LHCN-M2 (cell line): Measurements from ENCODE around the gene DCAF6. TPM values are rescaled to one million over a fixed set of nuclear protein-coding genes. Genes with fewer than 3 reads are reported as not detected.
A peak's percentile ranks its signal among the peaks of the same experiment; 100 is the strongest.
"Not testable (repeated sequence)": the region's sequence is repeated elsewhere in the genome, so short reads cannot be mapped to it uniquely, and the experiment has no call there.

ENCODE experiments used
- DNase-seq: peaks from one replicate; pipeline ENCODE4 v3.0.0-alpha.2; 2012; ENCODE audit warnings: low read depth
- total RNA-seq: library from RNA; depleted of rRNA; stranded (reverse); fragments of >200 nt; gene quantifications from 2 replicates; pipeline ENCODE4 v1.2.3, GENCODE V29; 2014

Gene DCAF6
- total RNA-seq, 1 experiment from 2014 or later, result 46.5 TPM

DNA sequence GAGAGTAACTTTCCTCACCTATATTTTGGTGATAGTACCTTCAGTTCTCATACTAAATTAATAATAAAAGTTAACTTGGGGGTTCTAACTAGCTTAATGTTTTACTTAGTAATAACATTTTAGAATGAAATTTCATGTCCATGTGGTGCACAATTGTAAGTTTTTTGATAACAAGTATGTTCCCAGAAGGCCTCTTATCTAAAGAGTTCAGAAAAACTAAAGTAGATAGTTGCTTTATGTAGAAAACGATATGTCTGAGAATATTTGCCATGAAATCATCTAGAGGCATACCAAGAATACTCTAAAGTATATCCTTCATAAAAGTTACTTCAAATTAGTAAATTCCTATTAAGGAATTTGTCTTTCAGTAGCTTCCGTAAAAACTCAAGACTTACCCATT lies 12.4 kb upstream of the DCAF6 start:
- DNase-seq, result no peak

DNA sequence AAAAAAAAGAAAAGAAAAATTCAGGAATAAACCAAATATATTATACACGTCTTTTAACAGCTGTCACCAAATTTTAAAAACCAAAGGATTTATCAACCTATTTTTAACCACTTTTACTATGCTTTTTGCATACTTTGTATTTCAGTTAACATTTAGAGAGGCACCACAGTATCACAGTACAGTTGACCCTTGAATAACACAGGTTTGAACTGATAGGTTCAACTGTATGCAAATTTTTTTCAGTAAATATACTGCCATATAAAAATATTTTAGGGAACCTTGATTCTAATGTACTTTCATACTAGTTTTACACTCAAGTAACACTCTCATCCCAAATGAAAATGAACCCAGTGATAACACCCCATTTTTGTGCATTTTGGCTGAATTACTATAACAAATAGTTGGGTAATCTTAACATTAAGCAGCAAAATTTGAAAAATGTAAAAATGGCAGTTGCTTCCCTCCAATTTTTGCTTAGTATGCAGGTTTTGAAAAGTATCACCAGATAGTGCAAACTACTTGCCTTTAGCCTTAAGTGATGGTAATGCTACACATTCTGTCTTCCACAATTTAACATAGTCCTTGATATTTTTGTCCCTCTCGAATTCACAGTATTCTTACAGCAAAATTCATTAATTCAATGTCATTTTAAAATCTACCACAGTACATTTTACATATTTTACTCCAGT lies 11.8 kb upstream of the DCAF6 start:
- DNase-seq, result no peak

DNA sequence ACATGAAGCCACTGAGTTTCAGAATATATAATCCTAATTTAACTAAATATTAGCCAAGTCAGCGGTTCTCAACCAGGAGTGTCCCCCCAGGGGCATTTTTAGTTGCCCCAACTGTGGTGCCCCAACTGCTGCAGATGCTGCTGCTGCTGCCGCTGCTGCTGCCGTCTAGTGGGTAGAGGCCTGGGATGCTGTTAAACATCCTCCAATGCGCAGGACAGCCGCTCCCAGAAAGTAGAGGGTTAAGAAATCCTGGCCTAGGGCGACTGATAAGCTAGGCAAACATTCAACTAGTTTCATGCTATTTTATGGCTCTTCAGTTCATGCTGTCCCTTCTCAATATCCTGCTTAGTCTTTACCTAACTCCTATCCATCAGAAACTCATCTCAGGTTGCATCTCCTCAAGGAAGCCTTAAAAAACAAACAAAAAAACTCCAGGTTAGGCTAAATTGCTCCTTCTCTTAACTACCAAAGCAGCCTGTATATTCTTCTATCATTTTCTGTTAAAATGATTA lies 9.9 kb upstream of the DCAF6 start:
- DNase-seq, result no peak

DNA sequence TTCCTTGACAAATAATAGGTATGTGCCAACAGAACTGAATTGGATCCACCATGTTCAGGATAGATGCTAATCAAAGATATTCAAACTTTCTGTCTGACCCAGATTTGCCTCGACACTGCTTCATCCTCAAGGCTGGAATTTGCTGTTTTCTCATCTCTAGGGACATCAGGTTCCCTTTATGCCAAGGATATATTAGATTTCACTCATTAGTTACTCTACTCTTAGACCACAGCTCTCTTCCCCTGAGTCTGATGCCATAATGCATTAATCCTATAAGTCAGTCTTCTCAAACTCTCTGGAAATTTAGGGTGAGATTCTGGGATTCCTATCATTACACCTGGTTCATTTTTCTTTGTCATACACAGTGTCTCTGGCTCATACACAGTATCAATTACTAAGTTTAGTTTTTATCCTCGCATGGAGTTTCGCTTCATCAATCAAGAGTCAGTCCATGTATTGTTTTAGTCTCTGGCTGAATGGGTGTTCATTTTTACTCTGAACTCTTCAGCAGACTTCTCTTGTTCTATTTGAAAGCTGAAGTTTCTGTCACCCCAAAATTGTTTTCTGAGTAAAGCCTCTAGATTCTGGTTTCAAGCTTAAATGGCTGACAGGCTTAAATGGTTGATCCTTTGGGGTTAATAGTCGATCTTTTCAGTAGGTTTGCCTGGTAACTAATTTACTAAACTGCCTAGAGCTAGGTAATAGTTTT lies 9.3 kb upstream of the DCAF6 start:
- DNase-seq, result no peak

DNA sequence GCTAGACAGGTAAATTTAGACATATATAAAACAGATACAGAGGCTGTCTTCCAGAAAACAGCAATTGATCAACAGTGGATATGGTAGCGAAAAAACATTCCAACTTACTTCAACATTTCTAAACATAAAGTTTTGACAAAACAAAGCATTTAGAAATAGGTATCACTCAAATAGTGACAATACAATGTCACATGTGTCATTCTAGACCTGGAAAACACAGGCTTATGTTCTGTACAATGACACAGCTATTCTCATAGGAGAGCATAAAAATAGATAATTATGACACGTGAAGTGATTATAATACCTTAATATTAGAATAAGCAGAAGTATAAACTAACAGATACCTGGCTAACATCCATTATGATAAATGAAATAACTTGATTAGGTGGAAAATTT lies 8.0 kb upstream of the DCAF6 start:
- DNase-seq, result no peak

DNA sequence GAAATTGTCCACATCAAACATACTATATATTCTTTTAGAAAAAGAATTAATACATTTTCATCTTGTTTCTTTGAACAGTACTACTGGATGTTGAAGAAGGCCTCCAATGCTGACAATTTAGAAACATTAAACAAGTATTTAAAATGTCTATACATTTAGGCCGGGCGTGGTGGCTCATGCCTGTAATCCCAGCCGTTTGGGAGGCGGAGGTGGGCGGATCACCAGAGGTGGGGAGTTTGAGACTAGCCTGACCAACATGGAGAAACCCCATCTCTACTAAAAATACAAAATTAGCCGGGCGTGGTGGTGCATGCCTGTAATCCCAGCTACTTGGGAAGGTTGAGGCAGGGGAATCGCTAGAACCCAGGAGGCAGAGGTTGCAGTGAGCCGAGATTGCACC lies 7.6 kb upstream of the DCAF6 start:
- not testable (repeated sequence) for DNase-seq

DNA sequence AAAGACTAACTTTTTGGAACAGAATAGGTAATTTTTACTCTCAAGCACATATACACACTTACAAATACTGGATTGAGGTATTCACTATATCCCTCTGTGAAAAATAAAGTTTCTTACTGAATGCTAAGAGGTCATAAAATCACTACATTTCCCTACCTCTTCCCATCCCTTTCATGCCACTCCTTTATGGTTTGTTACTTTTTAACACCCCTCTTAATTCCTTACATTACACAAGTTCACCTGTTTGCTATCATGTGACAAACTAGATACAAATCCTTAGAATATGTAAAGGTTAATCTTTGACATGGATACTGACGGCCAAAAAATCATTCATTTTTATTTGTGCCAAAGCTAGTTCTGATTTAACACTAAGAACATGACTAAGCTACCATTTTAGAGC lies 6.8 kb upstream of the DCAF6 start:
- DNase-seq, result no peak

DNA sequence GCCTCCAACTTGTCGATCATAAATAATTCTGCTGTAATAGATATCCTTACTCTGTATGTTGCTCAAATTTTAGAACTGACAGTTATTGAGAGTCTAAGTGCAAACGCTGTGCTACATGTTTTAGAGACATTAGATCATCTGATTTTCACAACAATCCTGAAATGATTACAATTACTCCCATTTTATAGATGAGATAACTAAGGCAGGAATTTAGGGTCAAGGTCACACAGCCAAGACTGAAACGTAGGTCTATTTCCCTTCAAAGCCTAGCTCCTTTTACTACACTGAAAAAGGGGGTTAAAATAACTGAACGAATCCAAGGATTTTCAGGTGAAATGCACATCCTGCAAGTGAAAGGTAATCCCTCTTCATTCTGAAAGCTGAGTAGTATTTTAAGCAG lies 2.7 kb upstream of the DCAF6 start:
- DNase-seq, result no peak

DNA sequence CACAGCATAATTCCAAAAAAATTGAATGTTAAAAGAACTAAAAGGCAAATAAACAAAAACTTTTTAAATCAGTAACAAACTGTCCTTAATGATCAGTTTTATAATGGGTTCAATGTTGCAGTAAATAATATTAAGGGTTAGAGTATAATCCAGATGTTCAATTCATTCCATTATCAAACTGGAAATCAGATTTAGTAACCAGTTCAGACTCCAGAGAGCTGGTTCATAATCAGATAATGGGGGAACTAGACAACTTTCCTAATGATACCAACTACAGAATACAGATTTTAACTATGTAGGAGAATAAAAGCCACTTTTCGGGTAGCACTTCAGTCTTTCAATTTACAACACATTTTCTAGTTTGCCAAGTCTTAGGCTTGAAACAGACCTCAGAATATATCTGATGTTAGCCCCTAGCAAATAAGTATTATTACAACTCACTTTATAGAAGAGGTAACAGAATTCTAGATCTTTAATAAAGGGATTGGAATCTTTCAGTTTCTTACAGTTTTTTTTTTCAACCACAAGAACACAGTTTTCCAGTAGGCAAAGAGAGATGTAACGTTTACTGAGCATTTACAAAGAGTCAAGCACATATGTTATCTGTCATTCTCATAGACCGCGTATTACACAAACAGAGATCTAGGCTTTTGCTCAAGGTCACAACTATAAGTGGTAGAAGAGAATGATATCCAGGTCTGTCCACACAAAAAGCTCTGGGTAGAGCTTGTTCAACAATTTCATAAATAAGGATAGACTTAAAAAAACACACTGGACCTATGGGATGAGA lies 1.9 kb upstream of the DCAF6 start:
- DNase-seq, result peak; percentile 44

DNA sequence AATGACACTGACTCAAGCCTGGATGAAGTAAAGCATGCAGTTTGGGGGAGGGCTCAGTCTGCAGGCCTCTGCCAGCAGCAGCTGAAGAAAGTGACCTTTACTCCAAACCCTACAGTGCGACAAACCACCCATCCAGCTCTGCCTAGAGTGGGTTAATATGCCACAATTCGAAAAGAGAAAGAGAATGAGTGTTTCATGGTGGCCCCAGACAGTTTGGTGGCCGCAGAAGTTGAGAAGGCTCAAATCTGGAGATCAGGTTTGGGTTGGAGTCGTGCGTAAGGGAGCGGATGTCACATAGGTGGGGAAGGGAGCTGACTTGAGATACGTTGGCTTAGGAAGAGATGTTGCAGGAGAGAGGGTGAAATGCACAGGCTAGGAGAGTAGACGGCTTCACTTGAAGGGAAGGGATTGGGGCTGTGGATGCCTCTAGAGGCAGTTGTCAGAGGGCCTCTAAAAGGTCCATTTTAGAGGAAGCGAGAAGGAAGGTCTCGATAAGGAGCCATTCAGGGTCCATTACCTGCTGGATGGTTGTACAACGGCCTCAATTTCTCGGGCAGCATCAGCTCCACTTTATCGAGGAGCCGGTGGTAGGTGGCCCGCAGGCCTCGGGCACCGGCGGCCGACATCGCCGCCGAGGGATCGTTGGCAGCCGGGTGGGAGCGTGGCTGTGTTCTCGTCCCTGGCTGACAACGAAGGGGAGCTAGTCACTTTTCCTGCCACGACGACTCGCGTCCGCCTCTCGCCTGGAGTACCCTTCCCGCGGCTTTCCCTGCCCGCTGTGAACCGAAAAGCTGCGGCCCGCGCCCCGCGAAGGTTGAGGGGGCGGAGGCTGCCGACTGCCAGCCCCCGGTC lies 1.0 kb upstream of the DCAF6 start:
- peak; percentile 29 for DNase-seq

DNA sequence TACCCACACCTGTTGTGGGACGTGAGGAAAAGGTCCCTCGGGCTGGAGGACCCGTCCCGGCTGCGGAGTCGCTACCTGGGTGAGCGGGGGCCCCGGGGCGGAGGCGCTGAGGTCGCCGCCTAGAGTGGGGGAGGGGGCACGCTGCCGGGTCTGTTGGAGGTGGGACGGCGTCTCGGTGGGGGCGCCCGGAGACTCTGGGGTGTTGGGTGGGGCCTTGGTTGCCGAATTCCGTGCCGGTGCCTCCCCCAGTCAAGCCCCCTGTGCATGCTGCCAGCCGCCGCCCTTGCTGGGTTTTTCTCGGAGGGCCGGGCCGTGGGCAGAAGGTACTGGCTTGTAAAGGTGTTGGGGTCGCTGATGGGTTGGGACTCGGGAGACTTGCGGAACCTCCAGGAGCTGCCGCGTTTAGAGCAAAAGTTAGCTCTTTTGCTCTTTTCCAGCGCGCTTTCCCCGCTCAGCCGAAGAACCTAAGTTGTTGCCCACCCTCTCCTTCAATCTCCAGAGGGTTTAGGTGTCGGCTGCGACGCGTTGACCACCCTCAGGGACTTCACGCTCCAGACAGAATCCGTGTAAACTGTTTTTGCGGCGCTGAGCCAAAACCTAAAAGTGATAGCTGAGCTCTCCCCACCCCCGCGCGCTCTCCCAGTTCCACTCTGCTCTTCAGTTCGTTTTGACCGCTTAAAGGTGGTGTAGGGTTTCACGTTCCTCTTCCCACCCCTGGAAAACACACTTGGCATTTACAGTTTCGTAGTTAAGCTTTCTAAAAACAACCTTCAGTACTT lies 636 bp downstream of the DCAF6 start, which contains the start of gene MPC2:
MPC2 (minus strand) TSS at position 143 of the 779 bp plus-strand sequence. CDS start 1,231 bp downstream, outside the sequence.
- DNase-seq, result peak; percentile 65

DNA sequence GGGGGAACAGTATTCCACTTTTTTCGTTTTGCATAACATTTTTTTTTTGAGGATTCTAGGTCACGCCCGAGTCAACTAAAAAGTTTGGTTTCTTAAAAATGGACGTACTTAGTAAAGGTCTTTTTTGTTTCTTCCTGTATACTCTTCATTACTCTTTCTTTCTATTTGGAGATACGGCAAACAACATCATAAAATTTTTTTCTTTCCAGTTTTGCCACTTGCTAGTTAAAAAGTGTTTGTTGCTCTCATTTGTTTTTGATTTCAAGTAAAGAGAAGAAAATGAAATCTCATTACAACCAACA lies 1.2 kb downstream of the DCAF6 start:
- no peak for DNase-seq

DNA sequence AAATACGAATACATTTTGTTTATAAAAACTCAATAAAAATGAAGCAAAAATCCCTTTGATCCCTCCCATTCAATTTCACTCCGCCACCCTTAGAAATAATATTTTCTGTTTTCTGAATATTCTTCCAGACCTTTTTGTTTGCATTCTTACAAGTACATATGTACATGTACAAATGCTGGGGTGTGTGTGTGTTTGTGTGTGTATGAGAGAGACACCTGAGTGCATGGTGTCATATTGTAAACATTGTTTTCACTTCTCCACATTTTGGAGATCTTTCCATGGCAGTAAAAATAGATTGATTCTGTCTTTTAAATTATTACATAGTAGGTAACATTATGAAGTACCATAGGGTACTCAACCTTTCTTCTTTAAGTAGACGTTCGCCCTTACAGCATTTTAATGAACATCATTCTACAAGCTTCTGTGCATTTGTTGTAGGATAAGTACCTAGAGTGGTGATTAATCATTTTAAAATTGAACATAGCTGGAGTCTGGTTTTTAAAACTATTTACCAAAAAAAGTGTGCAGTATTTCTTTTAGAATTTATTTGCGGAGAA lies 1.7 kb downstream of the DCAF6 start:
- no peak for DNase-seq

DNA sequence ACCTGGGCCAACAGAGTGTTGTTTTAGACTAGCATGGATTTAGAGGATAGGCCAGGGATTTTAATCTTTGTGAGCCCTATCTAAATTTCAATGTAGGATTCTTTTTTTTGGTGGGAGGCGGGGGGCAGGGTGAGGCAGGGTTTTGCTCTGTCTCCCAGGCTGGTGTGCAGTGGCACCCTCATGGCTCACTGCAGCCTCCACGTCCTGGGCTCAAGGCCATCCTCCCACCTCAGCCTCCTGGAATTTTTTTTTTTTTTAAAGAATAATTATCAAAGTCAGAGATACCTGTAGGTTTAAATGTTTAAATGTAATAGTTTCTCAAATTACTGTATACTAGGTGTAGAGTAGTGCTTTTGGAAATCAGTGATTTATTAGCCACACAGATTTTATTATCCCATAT lies 3.8 kb downstream of the DCAF6 start:
- DNase-seq, result no peak

DNA sequence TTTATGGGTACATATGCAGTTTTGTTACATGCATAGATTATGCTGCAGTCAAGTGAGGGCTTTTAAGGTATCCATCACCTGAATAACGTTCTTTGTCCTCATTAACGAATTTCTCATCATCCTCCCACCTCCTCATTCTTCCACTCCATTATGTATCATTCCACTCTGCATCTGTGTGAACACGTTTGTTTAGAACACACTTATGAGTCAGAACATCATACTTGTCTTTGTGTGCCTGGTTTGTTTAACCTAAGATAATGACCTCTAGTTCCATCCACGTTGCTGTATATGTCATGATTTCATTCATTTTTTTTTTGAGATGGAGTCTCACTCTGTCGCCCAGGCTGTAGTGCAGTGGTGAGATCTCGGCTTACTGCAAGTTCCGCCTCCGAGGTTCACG lies 7.1 kb downstream of the DCAF6 start:
- DNase-seq, result no peak

DNA sequence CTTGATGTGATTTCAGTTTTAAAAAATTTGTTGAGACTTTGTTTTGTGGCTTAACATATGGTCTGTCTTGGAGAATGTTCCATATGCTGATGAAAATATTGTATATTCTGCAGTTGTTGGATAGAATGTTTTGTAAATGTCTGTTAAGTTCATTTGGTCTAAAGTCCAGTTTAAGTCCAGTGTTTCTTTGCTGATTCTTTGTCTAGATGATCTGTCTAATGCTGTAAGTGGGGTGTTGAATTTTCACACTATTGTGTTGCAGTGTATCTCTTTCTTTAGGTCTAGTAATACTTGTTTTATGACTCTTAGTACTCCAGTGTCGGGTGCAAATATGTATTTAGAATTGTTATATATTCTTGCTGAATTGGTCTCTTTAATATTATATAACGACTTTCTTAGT lies 11.2 kb downstream of the DCAF6 start:
- no peak for DNase-seq

DNA sequence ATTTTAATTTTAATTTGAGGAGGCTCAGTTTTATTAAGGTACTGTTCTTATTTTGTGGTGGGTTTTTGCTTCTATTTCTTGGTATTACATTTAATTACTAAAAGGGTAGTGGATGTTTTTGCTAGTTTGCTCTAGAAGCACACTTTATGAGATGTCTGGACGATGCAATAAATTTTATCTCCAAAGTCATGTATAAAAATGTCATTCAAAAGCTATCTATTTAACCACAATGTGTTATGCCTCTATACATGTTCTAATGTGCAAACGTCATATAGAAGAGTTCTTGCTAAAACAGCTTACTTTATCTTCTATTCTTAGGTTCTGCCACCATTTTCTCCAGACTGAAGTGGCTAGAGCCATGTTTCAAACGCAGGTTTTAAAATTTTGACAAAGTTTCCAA lies 13.3 kb downstream of the DCAF6 start:
- DNase-seq, result no peak

DNA sequence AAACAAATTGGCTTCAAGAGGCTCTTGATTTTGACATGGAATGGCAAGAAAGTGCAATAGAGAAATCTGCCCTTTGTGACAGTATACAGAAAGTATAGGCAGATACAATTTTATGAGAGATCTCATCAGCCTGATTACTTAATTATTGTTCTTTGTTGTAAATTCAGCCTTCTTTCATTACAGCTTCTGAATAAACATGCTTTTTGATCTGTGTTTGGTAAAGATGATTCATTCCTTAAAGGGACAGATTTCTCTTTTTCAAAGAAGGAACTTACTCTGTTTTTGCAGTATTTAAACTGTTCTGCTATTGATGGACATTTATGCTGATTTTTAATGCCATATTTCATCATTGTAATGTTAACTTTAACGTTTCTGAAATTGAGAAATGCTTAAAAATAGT lies 14.1 kb downstream of the DCAF6 start:
- DNase-seq, result no peak

DNA sequence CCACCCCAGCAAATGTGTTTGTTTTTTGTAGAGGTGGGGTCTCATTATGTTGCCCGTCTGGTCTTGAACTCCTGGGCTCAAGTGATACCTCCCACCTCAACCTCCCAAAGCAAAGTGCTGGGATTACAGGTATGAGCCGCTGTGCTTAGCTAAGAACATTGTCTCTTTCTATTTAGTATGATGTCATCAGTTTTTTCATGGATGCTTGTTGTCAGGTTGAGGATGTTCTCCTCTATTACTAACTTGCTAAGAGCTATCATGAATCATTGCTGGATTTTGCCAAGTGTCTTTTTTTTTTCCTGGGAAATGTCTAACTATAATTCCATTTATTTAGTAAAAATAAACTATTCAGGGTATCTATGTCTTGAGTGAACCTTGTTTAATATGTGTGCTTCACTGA lies 19.4 kb downstream of the DCAF6 start:
- DNase-seq, result no peak

DNA sequence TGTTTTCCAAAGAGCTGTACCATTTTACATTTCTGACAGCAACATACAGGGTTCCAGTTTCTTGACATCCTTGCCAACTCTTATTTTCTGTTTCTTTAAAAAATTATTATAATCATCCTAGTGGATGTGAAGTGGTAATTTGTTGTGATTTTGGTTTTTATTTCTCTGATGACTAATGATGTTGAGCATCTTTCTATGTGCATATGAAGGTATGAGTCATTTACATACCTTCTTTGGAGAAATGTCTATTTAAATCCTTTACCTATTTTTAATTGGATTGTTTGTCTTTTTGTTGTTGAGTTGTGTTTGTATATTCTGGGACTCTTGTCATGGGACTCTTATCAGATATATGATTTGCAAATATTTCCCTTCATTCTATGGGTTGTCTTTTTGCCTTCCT lies 21.2 kb downstream of the DCAF6 start:
- peak; percentile 27 for DNase-seq
